ENCODE data around the gene RPS15.
A peak's percentile ranks its signal among the peaks of the same experiment; 100 is the strongest.

Gene RPS15

GRCh38 chr19:1468274-1468820 lies 30.2 kb downstream of the RPS15 start:
- Mint-ChIP-seq H3K27ac (no peak overlapping the region), H3K9me3 (no peaks in the 10 kb centered on the region), H3K27me3 (ENCODE audit: low read depth) (peaks cover 71% of the 10 kb centered on the region), H3K36me3 (ENCODE audit: low read depth) (no peaks in the 10 kb centered on the region), H3K4me1 (peaks cover 5% of the 10 kb centered on the region), H3K4me3 (peak overlapping the region in 1 of 3 experiments; percentile 36)
- no peak for TF ChIP-seq CTCF (IDR thresholded peaks at IDR 0.05; ENCODE audit: unreplicated experiment in 3 of 3)

GRCh38 chr19:1468821-1469254 lies 30.6 kb downstream of the RPS15 start:
- no peak for TF ChIP-seq CTCF (IDR thresholded peaks at IDR 0.05; ENCODE audit: unreplicated experiment in 3 of 3)
- peaks cover 71% of the 10 kb centered on the region for H3K27me3 Mint-ChIP-seq (ENCODE audit: low read depth)
- no peak overlapping the region for H3K4me3 Mint-ChIP-seq
- no peak overlapping the region for H3K27ac Mint-ChIP-seq
- peaks cover 5% of the 10 kb centered on the region for H3K4me1 Mint-ChIP-seq
- no peaks in the 10 kb centered on the region for H3K36me3 Mint-ChIP-seq (ENCODE audit: low read depth)
- H3K9me3 Mint-ChIP-seq = no peaks in the 10 kb centered on the region

- peaks cover 67% of the 10 kb centered on the region for H3K27me3 Mint-ChIP-seq (ENCODE audit: low read depth)
- no peaks in the 10 kb centered on the region for H3K9me3 Mint-ChIP-seq
- no peaks in the 10 kb centered on the region for H3K36me3 Mint-ChIP-seq (ENCODE audit: low read depth)
- TF ChIP-seq CTCF (IDR thresholded peaks at IDR 0.05; ENCODE audit: unreplicated experiment in 3 of 3) = no peak
- H3K4me3 Mint-ChIP-seq = no peak overlapping the region
- H3K27ac Mint-ChIP-seq = no peak overlapping the region
- peaks cover 5% of the 10 kb centered on the region for H3K4me1 Mint-ChIP-seq
Observed at GRCh38 chr19:1469255-1470054, 31.3 kb downstream of the RPS15 start.

GRCh38 chr19:1470055-1470304 lies 31.8 kb downstream of the RPS15 start:
- Mint-ChIP-seq H3K27me3 (ENCODE audit: low read depth) (peaks cover 62% of the 10 kb centered on the region), H3K4me1 (peaks cover 5% of the 10 kb centered on the region), H3K36me3 (ENCODE audit: low read depth) (no peaks in the 10 kb centered on the region), H3K4me3 (peak overlapping the region; percentile 46 to 71 (median 66)), H3K27ac (no peak overlapping the region), H3K9me3 (no peaks in the 10 kb centered on the region)
- no peak for TF ChIP-seq CTCF (IDR thresholded peaks at IDR 0.05; ENCODE audit: unreplicated experiment in 3 of 3)

- no peaks in the 10 kb centered on the region for H3K36me3 Mint-ChIP-seq (ENCODE audit: low read depth)
- H3K27me3 Mint-ChIP-seq (ENCODE audit: low read depth) = peaks cover 61% of the 10 kb centered on the region
- peaks cover 5% of the 10 kb centered on the region for H3K4me1 Mint-ChIP-seq
- peak overlapping the region; percentile 46 to 71 (median 66) for H3K4me3 Mint-ChIP-seq
- TF ChIP-seq CTCF (IDR thresholded peaks at IDR 0.05; ENCODE audit: unreplicated experiment in 3 of 3) = no peak
- H3K9me3 Mint-ChIP-seq = no peaks in the 10 kb centered on the region
- no peak overlapping the region for H3K27ac Mint-ChIP-seq
Observed at GRCh38 chr19:1470305-1471009, 32.3 kb downstream of the RPS15 start.

Data from nephron (organoid).